Panc1 (cell line): Measurements from ENCODE around the gene GRIK1.

Source experiments
- POLR2AphosphoS5 ChIP-seq: IDR thresholded peaks from 2 replicates; pipeline ENCODE4 v1.6.1; 2012; ENCODE audit warnings: mild to moderate bottlenecking, low read depth, low read length, moderate library complexity
- REST ChIP-seq, 2 experiments: IDR thresholded peaks; 2 replicates each; pipeline ENCODE4 v1.6.1; 2011 to 2012; ENCODE audit warnings: low read depth in 2 of 2, control low read depth in 1 of 2, low read length in 1 of 2, mild to moderate bottlenecking in 1 of 2, moderate library complexity in 1 of 2; ENCODE audit not compliant: insufficient read depth in 1 of 2
- SIN3A ChIP-seq: IDR thresholded peaks from 2 replicates; pipeline ENCODE4 v1.6.1; 2012; ENCODE audit warnings: low read depth, mild to moderate bottlenecking, low read length, moderate library complexity, borderline replicate concordance; ENCODE audit not compliant: insufficient read depth
- TF ChIP-seq, protein P1 (sequence below): fragments of 450-650 bp; IDR thresholded peaks from 2 replicates; pipeline ENCODE4 v1.5.1; 2017; ENCODE audit warnings: mild to moderate bottlenecking

DNA sequence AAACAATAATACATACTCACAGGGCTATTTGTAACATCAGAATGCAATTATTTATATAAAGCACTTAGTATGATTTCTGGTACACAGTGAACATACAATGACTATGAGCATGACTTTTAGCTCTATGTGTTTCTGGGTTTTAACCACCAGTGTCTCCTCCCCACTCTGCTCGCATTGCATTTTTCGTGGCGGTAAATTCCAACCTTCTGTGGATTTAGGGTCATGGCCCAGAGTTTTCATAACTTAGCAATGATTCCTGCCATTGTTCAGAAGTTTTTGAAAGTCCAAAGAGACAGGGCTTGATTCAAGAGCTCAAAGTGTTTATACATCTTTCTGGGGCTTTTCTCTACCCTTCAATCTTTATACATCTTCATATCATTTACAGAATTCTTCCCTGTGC lies 449.8 kb downstream of the GRIK1 start:
- TF ChIP-seq, protein P1, sequence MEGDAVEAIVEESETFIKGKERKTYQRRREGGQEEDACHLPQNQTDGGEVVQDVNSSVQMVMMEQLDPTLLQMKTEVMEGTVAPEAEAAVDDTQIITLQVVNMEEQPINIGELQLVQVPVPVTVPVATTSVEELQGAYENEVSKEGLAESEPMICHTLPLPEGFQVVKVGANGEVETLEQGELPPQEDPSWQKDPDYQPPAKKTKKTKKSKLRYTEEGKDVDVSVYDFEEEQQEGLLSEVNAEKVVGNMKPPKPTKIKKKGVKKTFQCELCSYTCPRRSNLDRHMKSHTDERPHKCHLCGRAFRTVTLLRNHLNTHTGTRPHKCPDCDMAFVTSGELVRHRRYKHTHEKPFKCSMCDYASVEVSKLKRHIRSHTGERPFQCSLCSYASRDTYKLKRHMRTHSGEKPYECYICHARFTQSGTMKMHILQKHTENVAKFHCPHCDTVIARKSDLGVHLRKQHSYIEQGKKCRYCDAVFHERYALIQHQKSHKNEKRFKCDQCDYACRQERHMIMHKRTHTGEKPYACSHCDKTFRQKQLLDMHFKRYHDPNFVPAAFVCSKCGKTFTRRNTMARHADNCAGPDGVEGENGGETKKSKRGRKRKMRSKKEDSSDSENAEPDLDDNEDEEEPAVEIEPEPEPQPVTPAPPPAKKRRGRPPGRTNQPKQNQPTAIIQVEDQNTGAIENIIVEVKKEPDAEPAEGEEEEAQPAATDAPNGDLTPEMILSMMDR, result no peak
- TF ChIP-seq POLR2AphosphoS5 (no peak), REST (IDR thresholded peaks at IDR 0.05; ENCODE audit: insufficient read depth in 1 of 2, low read depth in 2 of 2, low read length in 1 of 2) (no peak), SIN3A (no peak)
